Activated CD8-positive, alpha-beta memory T cell treated with anti-CD3 and anti-CD28 coated beads, Interleukin-2, amount 50 U/mL, for 1 hour (primary cell): ENCODE results near the gene DOCK1.

Source experiments
- DNase-seq: peaks from one replicate; pipeline ENCODE4 v3.0.0-alpha.2; 2020; ENCODE audit errors: extremely low read depth

DOCK1 gene

GRCh38 chr10:126953886-126954285, 48.7 kb downstream of the DOCK1 start:
- no peak for DNase-seq

- DNase-seq = no peak
These were observed 50.2 kb downstream of the DOCK1 start for GRCh38 chr10:126955396-126955795.

- no peak for DNase-seq
These were observed 50.9 kb downstream of the DOCK1 start for GRCh38 chr10:126955934-126956711.

GRCh38 chr10:126956712-126957108, 51.5 kb downstream of the DOCK1 start:
- no peak for DNase-seq

- DNase-seq = no peak
These were observed 51.9 kb downstream of the DOCK1 start for GRCh38 chr10:126957111-126957510.

- DNase-seq = no peak
These were observed 54.2 kb downstream of the DOCK1 start for GRCh38 chr10:126959431-126959830.

GRCh38 chr10:126959906-126960685, 54.9 kb downstream of the DOCK1 start:
- DNase-seq = no peak

- DNase-seq = no peak
These were observed 58.1 kb downstream of the DOCK1 start for GRCh38 chr10:126963354-126963753.

- DNase-seq = no peak
These were observed 59.0 kb downstream of the DOCK1 start for GRCh38 chr10:126964190-126964589.

- no peak for DNase-seq
These were observed 61.7 kb downstream of the DOCK1 start for GRCh38 chr10:126966938-126967337.

GRCh38 chr10:126969310-126969709, 64.1 kb downstream of the DOCK1 start:
- DNase-seq = no peak

- no peak for DNase-seq
These were observed 67.6 kb downstream of the DOCK1 start for GRCh38 chr10:126972635-126973414.

GRCh38 chr10:126975221-126975620, 70.0 kb downstream of the DOCK1 start:
- no peak for DNase-seq

GRCh38 chr10:126977216-126977615, 72.0 kb downstream of the DOCK1 start:
- DNase-seq = no peak

GRCh38 chr10:126979311-126979710, 74.1 kb downstream of the DOCK1 start:
- DNase-seq = no peak

GRCh38 chr10:126993208-126993607, 88.0 kb downstream of the DOCK1 start:
- no peak for DNase-seq

- no peak for DNase-seq
These were observed 92.8 kb downstream of the DOCK1 start for GRCh38 chr10:126997801-126998590.

GRCh38 chr10:127000598-127000997, 95.4 kb downstream of the DOCK1 start:
- DNase-seq = no peak

- DNase-seq = no peak
These were observed 97.9 kb downstream of the DOCK1 start for GRCh38 chr10:127003032-127003685.

GRCh38 chr10:127006453-127006852, 101.2 kb downstream of the DOCK1 start:
- DNase-seq = no peak

GRCh38 chr10:127009366-127009765, 104.1 kb downstream of the DOCK1 start:
- no peak for DNase-seq
